GM06990 (cell line): Measurements from ENCODE around the gene IRX5.

ENCODE experiments used
- DNase-seq: peaks from one replicate; pipeline ENCODE4 v3.0.0-alpha.2; 2011; ENCODE audit not compliant: insufficient read length; ENCODE audit errors: extremely low read depth
- H3K27me3 ChIP-seq: replicated peaks from 2 replicates; pipeline ENCODE4 v1.6.0; 2011; ENCODE audit warnings: low read length; ENCODE audit not compliant: control insufficient read depth, insufficient read depth
- H3K36me3 ChIP-seq: 2 replicates; pipeline ENCODE4 v1.5.1; 2011; ENCODE audit warnings: low read length; ENCODE audit not compliant: control insufficient read depth, insufficient read depth
- H3K4me3 ChIP-seq: replicated peaks from 2 replicates; pipeline ENCODE4 v1.5.1; 2011; ENCODE audit warnings: low read depth, mild to moderate bottlenecking, control low read depth, low read length
- CTCF ChIP-seq: IDR thresholded peaks from 2 replicates; pipeline ENCODE4 v1.5.1; 2011; ENCODE audit warnings: low read length, control low read depth, mild to moderate bottlenecking, inconsistent platforms; ENCODE audit not compliant: insufficient read depth, poor library complexity, severe bottlenecking

IRX5 gene

GRCh38 chr16:54945063-54945462 lies 14.4 kb downstream of the IRX5 start:
- no peaks in the 10 kb centered on the region for H3K36me3 ChIP-seq
- no peak for DNase-seq
- no peaks in the 10 kb centered on the region for H3K27me3 ChIP-seq
- no peak for TF ChIP-seq CTCF
- no peak overlapping the region for H3K4me3 ChIP-seq

GRCh38 chr16:54946909-54947308 lies 16.2 kb downstream of the IRX5 start:
- Histone ChIP-seq H3K4me3 (no peak overlapping the region), H3K27me3 (no peaks in the 10 kb centered on the region), H3K36me3 (no peaks in the 10 kb centered on the region)
- DNase-seq = no peak
- TF ChIP-seq CTCF = no peak

GRCh38 chr16:54947616-54948015 lies 17.0 kb downstream of the IRX5 start:
- no peak for TF ChIP-seq CTCF
- H3K4me3 ChIP-seq = no peak overlapping the region
- no peaks in the 10 kb centered on the region for H3K36me3 ChIP-seq
- DNase-seq = no peak
- no peaks in the 10 kb centered on the region for H3K27me3 ChIP-seq

- no peaks in the 10 kb centered on the region for H3K27me3 ChIP-seq
- DNase-seq = no peak
- no peak overlapping the region for H3K4me3 ChIP-seq
- no peaks in the 10 kb centered on the region for H3K36me3 ChIP-seq
- no peak for TF ChIP-seq CTCF
These were observed 21.5 kb downstream of the IRX5 start for GRCh38 chr16:54952195-54952594.

GRCh38 chr16:54953461-54953860 lies 22.8 kb downstream of the IRX5 start:
- TF ChIP-seq CTCF = no peak
- no peaks in the 10 kb centered on the region for H3K27me3 ChIP-seq
- no peak for DNase-seq

GRCh38 chr16:54954220-54954619 lies 23.6 kb downstream of the IRX5 start:
- no peak for DNase-seq
- no peak for TF ChIP-seq CTCF
- Histone ChIP-seq H3K4me3 (no peak overlapping the region), H3K36me3 (no peaks in the 10 kb centered on the region), H3K27me3 (no peaks in the 10 kb centered on the region)

More at GRCh38 chr16:54953461-54953860, 22.8 kb downstream of the IRX5 start:
- Histone ChIP-seq H3K36me3 (no peaks in the 10 kb centered on the region), H3K4me3 (no peak overlapping the region)
